K562 (cell line): ENCODE data around the gene PDLIM5. TPM values are rescaled to one million over a fixed set of nuclear protein-coding genes. Genes with fewer than 3 reads are reported as not detected.

Experiments
- ATAC-seq: fragments of 200-7000 bp; cut with Tn5 transposase; 3 replicates; pipeline ENCODE4 v1.9.1; 2020; ENCODE audit warnings: moderate library complexity
- BruUV-seq: library from RNA; stranded (reverse); fragments of 400-500 nt; replicated peaks from 2 replicates; lab custom pipeline; 2021; lab: Mats Ljungman, UMichigan
- CTCF ChIA-PET: fragments of 300-600 bp; formaldehyde crosslinking; extraction: SDS; loops from one replicate; lab custom pipeline; 2021; ENCODE audit warnings: low intra/inter-chr PET ratio; lab: Yijun Ruan, JAX
- POLR2A ChIA-PET: fragments of 300-600, 350-650 bp; sonication (Branson Sonifier 250); formaldehyde crosslinking; extraction: SDS; loops from one replicate; lab custom pipeline; 2021; ENCODE audit warnings: antibody characterized with exemption, inconsistent platforms; lab: Yijun Ruan, JAX
- DNase-seq, 4 experiments: peaks; one replicate each; pipeline versions ENCODE4 v3.0.0 to v3.0.0-alpha.2; 2011 to 2018; ENCODE audit warnings: low spot score in 3 of 4, mixed read lengths in 3 of 4; ENCODE audit errors: extremely low read depth in 1 of 4
- FAIRE-seq: peaks from 2 replicates; lab custom pipeline; 2011; peaks lifted over from hg19 to GRCh38; lab: Jason Lieb, UNC
- H2AFZ ChIP-seq: 2 replicates; pipeline ENCODE4 v1.6.0; 2011; ENCODE audit warnings: low read depth, low read length, control low read depth, inconsistent platforms
- H3K27ac ChIP-seq: fragments of 200-600 bp; 3 replicates; pipeline ENCODE4 v1.8.0; 2011; ENCODE audit warnings: low read depth, mild to moderate bottlenecking, control low read depth, inconsistent platforms, low read length, moderate library complexity, mixed read lengths; ENCODE audit errors: extremely low read depth
- H3K27me3 ChIP-seq, 2 experiments: fragments of 300-600 bp in 1 of 2; 2 replicates in 1 of 2; 3 replicates in 1 of 2; pipeline versions ENCODE4 v1.6.0 to v1.8.0; 2011; ENCODE audit warnings: inconsistent platforms in 2 of 2, low read length in 2 of 2, mild to moderate bottlenecking in 1 of 2, mixed read lengths in 1 of 2, moderate library complexity in 1 of 2; ENCODE audit not compliant: control insufficient read depth in 2 of 2, insufficient read depth in 2 of 2
- H3K36me3 ChIP-seq: fragments of 300-600 bp; 3 replicates; pipeline ENCODE4 v1.8.0; 2011; ENCODE audit warnings: mild to moderate bottlenecking, low read length, inconsistent platforms; ENCODE audit not compliant: control insufficient read depth, insufficient read depth
- H3K4me1 ChIP-seq, 2 experiments: fragments of 200-600 bp in 1 of 2; replicated peaks in 1 of 2; 2 replicates in 1 of 2; 3 replicates in 1 of 2; pipeline versions ENCODE4 v1.5.1 to v1.8.0; 2011; ENCODE audit warnings: inconsistent platforms in 2 of 2, low read length in 2 of 2, mild to moderate bottlenecking in 1 of 2, mixed read lengths in 1 of 2, moderate library complexity in 1 of 2; ENCODE audit not compliant: control insufficient read depth in 2 of 2, insufficient read depth in 2 of 2
- H3K4me2 ChIP-seq: 2 replicates; pipeline ENCODE4 v1.6.1; 2011; ENCODE audit warnings: low read length, control low read depth, inconsistent platforms, mixed read lengths; ENCODE audit not compliant: insufficient read depth
- H3K4me3 ChIP-seq: fragments of 200-600 bp; sonication (generic), shearing (Covaris generic); 2 replicates; pipeline ENCODE4 v1.5.1; 2016; ENCODE audit warnings: control low read depth, inconsistent platforms
- H3K79me2 ChIP-seq: fragments of 200-600 bp; 3 replicates; pipeline ENCODE4 v1.8.0; 2011; ENCODE audit warnings: low read length, inconsistent platforms; ENCODE audit not compliant: control insufficient read depth, insufficient read depth
- H3K9ac ChIP-seq, 2 experiments: 2 replicates each; pipeline versions ENCODE4 v1.6.0 to v1.6.1; 2011; ENCODE audit warnings: low read depth in 2 of 2, low read length in 2 of 2, control low read depth in 1 of 2, inconsistent platforms in 1 of 2, mild to moderate bottlenecking in 1 of 2, mixed read lengths in 1 of 2; ENCODE audit not compliant: insufficient read depth in 1 of 2
- H3K9me1 ChIP-seq: one replicate; pipeline ENCODE4 v1.6.0; 2011; ENCODE audit warnings: inconsistent platforms, mild to moderate bottlenecking, low read length, moderate library complexity; ENCODE audit not compliant: control insufficient read depth, insufficient read depth
- H3K9me3 ChIP-seq: replicated peaks from 2 replicates; pipeline ENCODE4 v1.5.1; 2011; ENCODE audit warnings: low read depth, low read length, inconsistent platforms; ENCODE audit not compliant: control insufficient read depth, insufficient read depth
- H4K20me1 ChIP-seq: replicated peaks from 2 replicates; pipeline ENCODE4 v1.6.1; 2011; ENCODE audit warnings: low read length, inconsistent platforms, mixed read lengths; ENCODE audit not compliant: control insufficient read depth, insufficient read depth
- BCOR ChIP-seq: fragments of 450-650 bp; IDR thresholded peaks from 2 replicates; pipeline ENCODE4 v1.6.1; 2016
- CBFB ChIP-seq: sonication (generic); formaldehyde crosslinking; IDR thresholded peaks from 2 replicates; pipeline ENCODE4 v1.4.0; 2020; ENCODE audit warnings: mild to moderate bottlenecking, missing genetic modification reagents
- CTBP1 ChIP-seq: fragments of 450-650 bp; IDR thresholded peaks from 2 replicates; pipeline ENCODE4 v1.6.1; 2016; ENCODE audit warnings: borderline replicate concordance
- DNMT1 ChIP-seq: fragments of 450-650 bp; IDR thresholded peaks from 2 replicates; pipeline ENCODE4 v1.6.1; 2016; ENCODE audit warnings: antibody characterized with exemption, mild to moderate bottlenecking
- ETV1 ChIP-seq: fragments of 450-650 bp; conservative IDR thresholded peaks from 2 replicates; pipeline ENCODE4 v1.6.1; 2016; ENCODE audit warnings: missing genetic modification characterization, control low read depth, low read depth, missing compliant biosample characterization
- FOXP1 ChIP-seq: sonication (generic); formaldehyde crosslinking; IDR thresholded peaks from 2 replicates; pipeline ENCODE4 v1.8.0; 2022; ENCODE audit warnings: mild to moderate bottlenecking, missing genetic modification reagents
- GTF2B ChIP-seq: IDR thresholded peaks from 2 replicates; pipeline ENCODE4 v1.6.1; 2011; ENCODE audit not compliant: insufficient read length; ENCODE audit errors: extremely low read depth
- REST ChIP-seq, 2 experiments: fragments of 450-650 bp; formaldehyde crosslinking in 1 of 2; IDR thresholded peaks; 2 replicates each; pipeline versions ENCODE4 v1.4.0 to v1.6.1; 2014 to 2020; ENCODE audit warnings: mild to moderate bottlenecking in 2 of 2, borderline replicate concordance in 1 of 2, low read depth in 1 of 2
- RFX7 ChIP-seq: fragments of 250-450 bp; sonication (Bioruptor Pico); IDR thresholded peaks from 2 replicates; pipeline ENCODE4 v1.5.1; 2021; ENCODE audit warnings: mild to moderate bottlenecking
- SAFB2 ChIP-seq: fragments of 200-400 bp; formaldehyde crosslinking; IDR thresholded peaks from 2 replicates; pipeline ENCODE4 v1.6.1; 2018; ENCODE audit warnings: borderline replicate concordance, low read length, low read depth, moderate library complexity; ENCODE audit not compliant: severe bottlenecking
- ZBTB7A ChIP-seq: IDR thresholded peaks from 2 replicates; pipeline ENCODE4 v1.6.1; 2011; ENCODE audit warnings: low read depth, mild to moderate bottlenecking, low read length, moderate library complexity, borderline replicate concordance; ENCODE audit not compliant: control insufficient read depth
- ZNF143 ChIP-seq: sonication (generic); formaldehyde crosslinking; IDR thresholded peaks from 2 replicates; pipeline ENCODE4 v1.9.0; 2022; ENCODE audit warnings: mild to moderate bottlenecking, missing genetic modification reagents
- ZNF23 ChIP-seq: fragments of 250-450 bp; sonication (Bioruptor Pico); IDR thresholded peaks from 2 replicates; pipeline ENCODE4 v1.4.0; 2020; ENCODE audit warnings: mild to moderate bottlenecking
- ZNF583 ChIP-seq: fragments of 250-450 bp; sonication (Bioruptor Pico); IDR thresholded peaks from 2 replicates; pipeline ENCODE4 v1.4.0; 2020
- ZSCAN29 ChIP-seq: fragments of 450-650 bp; IDR thresholded peaks from 2 replicates; pipeline ENCODE4 v1.6.1; 2017
- WGBS: fragments of 100-300 bp; shearing (Covaris generic); methylation state at CpG from one replicate; pipeline ENCODE4 v1.1.6; 2016; ENCODE audit warnings: low coverage, mixed read lengths; ENCODE audit not compliant: insufficient coverage; ENCODE audit errors: missing lambda C conversion rate; 5-methylcytosine and 5-hydroxymethylcytosine counted together
- in situ Hi-C: fragments of 300-500 bp; cut with MboI; formaldehyde crosslinking; loops from 4 replicates; pipeline ENCODE4 v1.15.0; 2018; ENCODE audit warnings: inconsistent platforms, mixed read lengths
- intact Hi-C: fragments of 100-400 bp; cut with micrococcal nuclease; formaldehyde crosslinking; loops from 2 replicates; pipeline ENCODE4 v1.14.2; 2022
- polyA plus RNA-seq, 8 experiments: library from polyadenylated mRNA; depleted of rRNA in 4 of 8; stranded (reverse) in 5 of 8; unstranded in 3 of 8; fragments of >200 nt; fragmentation: Nextera tagmentation in 2 of 8; fragmentation: Illumina TruSeq in 1 of 8; extraction: Ambion mirVana in 2 of 8; extraction: Trizol in 1 of 8; gene quantifications; 2 replicates each; pipeline versions ENCODE4 v1.2.1 to v1.2.3, GENCODE V29; 2011 to 2014; ENCODE audit warnings: inconsistent platforms in 1 of 8, missing spikeins in 1 of 8
- total RNA-seq, 7 experiments: library from RNA; depleted of rRNA in 6 of 7; stranded (reverse); fragments of >200 nt in 6 of 7; fragmentation: Illumina TruSeq in 2 of 7; extraction: Trizol in 2 of 7; gene quantifications; 2 replicates each; pipeline versions ENCODE4 v1.2.1 to v1.2.3, GENCODE V29; 2011 to 2021; ENCODE audit warnings: low replicate concordance in 1 of 7

PDLIM5 gene
- total and polyA plus RNA-seq, 9 of the 15 experiments (the other 6 are each of a cell fraction or from before 2014, with no cell fraction given), result 36.9 to 127 (median 62.5) TPM

GRCh38 chr4:94472056-94472826 is 20.5 kb downstream of the PDLIM5 start:
- no peaks in the 10 kb centered on the region for H4K20me1 ChIP-seq
- peak overlapping the region; percentile 20; the same call in 1 of the 3 replicates for H3K27ac ChIP-seq
- no peaks in the 10 kb centered on the region; the same call in 1 of the 2 replicates for H3K9me3 ChIP-seq
- DNase-seq, result no peak
- WGBS, result 87% methylated on average over 5 of the region's 5 CpGs
- POLR2A ChIA-PET, result interaction anchor here (0.7 kb wide), 1 partner anchor 21 kb away, joined by 4 read pairs; no protein-coding TSS in a partner anchor
- H3K27me3 ChIP-seq, result no peaks in the 10 kb centered on the region
- H3K4me3 ChIP-seq, result no peak overlapping the region
- H3K79me2 ChIP-seq, result peaks cover 90% of the 10 kb centered on the region
- in situ Hi-C loops (no loop called here), intact Hi-C loops (no loop called here)
- no peak overlapping the region for H3K4me2 ChIP-seq
- H3K9ac ChIP-seq, result no peak overlapping the region
- peaks cover 8 to 21% of the 10 kb centered on the region in 2 experiments for H3K4me1 ChIP-seq
- no peak overlapping the region for H2AFZ ChIP-seq
- peaks cover 11% of the 10 kb centered on the region; the same call in 1 of the 3 replicates for H3K36me3 ChIP-seq
- no peak for ATAC-seq
- CTCF ChIA-PET, result no interaction called here
- BruUV-seq, result no TSS peak
- H3K9me1 ChIP-seq, result no peaks in the 10 kb centered on the region
- peak; percentile 51 for FAIRE-seq
- TF ChIP-seq CBFB (CRISPR knock-in tag) (no peak), ZNF583 (CRISPR knock-in tag) (no peak), REST (IDR thresholded peaks at IDR 0.05; ENCODE audit: borderline replicate concordance) (no peak), REST (CRISPR knock-in tag; IDR thresholded peaks at IDR 0.05; ENCODE audit: low read depth) (no peak), ZSCAN29 (no peak), SAFB2 (no peak), CTBP1 (no peak), FOXP1 (CRISPR knock-in tag) (no peak), DNMT1 (no peak), RFX7 (CRISPR knock-in tag) (no peak), ETV1 (tag) (no peak), ZNF143 (CRISPR knock-in tag) (no peak), BCOR (no peak), ZNF23 (CRISPR knock-in tag) (no peak), ZBTB7A (no peak), GTF2B (no peak)
